ENCODE data around the gene CTXND1. TPM values are rescaled to one million over a fixed set of nuclear protein-coding genes. Genes with fewer than 3 reads are reported as not detected.

The CTXND1 gene
- total RNA-seq, 2 donors from 2014 or later: 0.05 TPM; not detected in 1

DNA sequence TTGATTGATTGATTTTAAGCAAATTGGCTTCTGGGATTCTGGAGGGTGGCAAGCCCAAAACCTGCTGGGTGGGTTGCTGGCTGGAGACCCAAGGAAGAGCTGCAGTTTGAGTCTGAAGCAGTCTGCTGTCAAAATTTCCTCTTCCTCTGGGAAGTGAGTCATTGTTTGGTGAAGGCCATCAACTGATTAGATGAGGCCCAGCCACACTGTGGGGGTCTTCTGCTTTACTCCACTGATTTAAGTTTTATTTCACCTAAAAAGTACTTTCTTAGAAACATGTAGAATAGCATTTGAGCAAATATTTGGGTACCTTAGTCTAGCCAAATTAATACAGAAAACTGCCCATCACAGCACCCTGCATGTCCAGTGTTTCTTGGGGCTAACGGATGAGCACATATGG, 65.4 kb downstream of the CTXND1 start:
- DNase-seq (ENCODE audit: low spot score): no peak
- intact Hi-C loops (cut with DNase I): no loop called here

DNA sequence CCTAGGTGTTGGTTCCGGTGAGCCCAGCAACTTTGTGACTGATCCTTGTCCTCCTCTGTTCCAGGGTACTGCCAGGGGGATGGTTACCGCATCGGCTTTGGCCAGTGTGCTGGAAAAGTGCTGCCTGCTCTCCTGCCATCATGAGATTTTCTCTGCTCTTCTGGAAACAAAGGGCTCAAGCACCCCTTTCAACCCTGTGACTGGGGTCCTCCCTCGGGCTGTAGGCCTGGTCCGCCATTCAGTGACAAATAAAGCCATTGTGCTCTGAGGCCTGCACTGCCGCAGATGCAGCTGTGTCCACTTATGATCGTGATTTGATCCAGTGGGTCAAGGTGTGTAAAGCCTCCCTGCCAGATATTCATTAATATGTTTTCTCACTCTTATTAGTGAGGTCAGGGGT, 65.9 kb downstream of the CTXND1 start:
- no peak for DNase-seq (ENCODE audit: low spot score)
- intact Hi-C loops (cut with DNase I): no loop called here

DNA sequence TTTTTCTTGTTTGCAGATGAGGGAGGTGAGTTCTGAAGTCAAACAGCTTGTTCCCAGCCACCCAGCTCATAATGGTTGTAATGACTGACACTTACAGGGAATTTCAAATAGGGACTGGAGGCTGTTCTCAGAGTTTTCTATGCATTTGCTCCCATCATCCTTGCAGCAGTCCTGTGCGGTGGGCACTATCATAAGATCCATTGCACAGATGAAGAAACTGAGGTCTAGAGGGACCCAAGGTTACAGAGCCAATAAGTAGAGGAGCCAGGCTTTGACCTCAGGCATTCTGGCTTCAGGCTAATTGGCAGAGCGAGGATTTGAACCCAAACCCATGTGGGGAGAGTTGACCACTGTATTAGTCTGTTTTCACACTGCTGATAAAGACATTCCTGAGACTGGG, 66.9 kb downstream of the CTXND1 start:
- intact Hi-C loops (cut with DNase I): no loop called here

DNA sequence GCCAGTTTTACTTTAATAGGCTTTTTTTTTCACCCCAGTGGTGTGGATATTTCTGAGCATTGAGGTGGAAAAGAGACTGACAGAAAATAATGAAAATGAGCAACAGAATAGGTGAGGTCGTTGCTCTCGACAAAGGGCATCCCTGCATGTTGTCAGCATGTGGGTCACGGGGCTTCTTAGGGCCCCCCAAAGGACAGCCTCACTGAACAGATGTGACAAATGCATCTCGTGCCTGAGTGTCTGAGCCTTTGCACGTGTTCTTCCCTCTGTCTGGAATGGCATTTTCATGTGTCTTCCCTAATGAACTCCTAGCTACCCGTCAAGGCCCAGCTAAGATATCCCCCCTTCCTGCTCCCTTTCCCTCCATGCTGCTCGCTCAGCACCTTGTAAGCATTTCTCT, 67.5 kb downstream of the CTXND1 start:
- DNase-seq (ENCODE audit: low spot score): peak; percentile 12
- intact Hi-C loops (cut with DNase I): no loop called here

More for the DNA sequence above, 66.9 kb downstream of the CTXND1 start:
- peak; percentile 2 for DNase-seq (ENCODE audit: low spot score)

DNA sequence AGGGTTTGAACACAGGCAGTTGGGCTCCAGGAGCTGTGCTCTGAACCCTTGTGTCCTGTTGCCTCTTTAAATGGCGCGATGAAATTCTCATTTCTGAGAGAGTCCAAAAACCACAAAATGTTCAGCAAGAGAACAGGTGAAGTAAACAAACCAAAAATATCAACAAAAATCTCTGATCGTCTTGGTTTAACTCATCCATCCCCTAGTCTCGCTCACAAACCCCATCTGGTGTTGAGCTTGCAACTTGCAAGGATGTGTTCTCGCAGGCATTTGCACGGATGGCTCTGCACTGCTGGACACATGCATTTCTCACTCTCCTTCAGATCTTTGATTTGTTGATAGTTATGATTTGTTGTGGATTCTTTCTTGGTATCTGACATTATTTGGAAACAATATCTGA, 68.1 kb downstream of the CTXND1 start:
- DNase-seq (ENCODE audit: low spot score): peak; percentile 9
- intact Hi-C loops (cut with DNase I): no loop called here

DNA sequence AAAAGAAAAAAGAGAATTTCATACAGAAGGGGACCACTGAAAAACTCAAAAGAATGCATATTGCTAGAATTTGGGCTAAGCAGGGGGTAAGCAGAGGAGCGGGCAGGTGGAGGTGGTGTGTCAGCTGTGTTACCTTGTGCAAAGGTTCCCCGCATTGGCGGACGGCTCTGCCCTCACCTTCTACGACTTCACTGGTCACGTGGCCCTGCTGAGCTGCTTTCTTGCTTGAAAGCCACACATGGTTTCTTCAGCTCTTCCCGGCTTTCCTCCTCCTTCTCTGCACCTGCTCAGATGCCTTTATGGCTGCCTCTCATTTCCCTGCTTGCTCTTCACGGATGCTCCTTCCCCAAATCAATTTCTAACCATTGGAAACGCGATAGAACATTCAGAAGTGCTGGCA, 68.7 kb downstream of the CTXND1 start:
- no peak for DNase-seq (ENCODE audit: low spot score)
- intact Hi-C loops (cut with DNase I): no loop called here

DNA sequence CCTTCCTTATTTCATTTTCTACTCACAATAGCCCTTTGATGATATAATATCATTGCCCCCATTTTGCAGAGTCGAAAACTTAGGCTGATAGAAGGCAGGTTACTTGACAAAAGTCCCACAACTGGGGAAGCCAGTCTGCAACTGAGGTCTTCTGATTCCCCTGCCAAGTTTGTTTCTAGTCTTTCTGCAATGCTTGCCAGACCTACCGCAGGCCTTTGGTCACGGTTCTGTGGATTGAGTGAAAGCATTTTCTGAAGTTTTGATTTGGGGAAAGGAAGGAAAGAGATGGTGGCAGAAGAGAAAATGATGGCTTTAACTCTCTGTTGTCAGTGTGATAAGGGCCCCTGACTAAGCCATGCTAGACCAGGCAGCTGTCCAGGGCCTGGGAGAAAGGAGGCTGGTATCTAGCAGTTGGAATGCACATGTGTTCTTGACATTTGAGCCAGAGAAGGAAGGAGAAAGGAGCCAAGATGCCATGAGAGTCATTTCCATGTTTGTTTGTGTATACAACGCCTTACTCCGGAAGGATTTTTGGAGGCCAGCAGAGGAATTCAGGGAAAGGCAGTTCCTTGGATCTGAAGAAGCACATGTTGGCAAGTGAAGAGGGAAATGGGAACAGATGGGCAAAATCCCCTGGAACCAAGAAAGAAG, 69.3 kb downstream of the CTXND1 start:
- DNase-seq (ENCODE audit: low spot score): peak; percentile 30
- intact Hi-C loops (cut with DNase I): no loop called here

DNA sequence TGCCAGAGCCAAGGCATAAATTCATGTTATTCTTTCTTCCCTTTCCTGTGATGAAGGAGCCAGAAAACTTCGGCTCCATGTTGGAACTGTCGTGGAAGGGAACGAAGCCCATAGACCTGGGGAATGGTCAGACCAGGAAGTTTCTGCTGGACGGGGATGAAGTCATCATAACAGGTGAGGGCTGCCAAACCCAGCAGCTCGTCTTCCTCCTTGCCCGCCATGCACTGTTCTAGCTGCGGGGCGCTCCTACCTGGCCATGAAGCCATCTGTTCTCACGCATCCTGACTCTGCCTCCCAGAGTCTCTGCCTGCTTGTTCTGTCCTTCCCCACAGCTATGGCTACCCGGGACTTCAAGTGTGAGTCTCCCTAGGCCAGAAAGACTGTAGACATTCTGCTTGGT, 71.0 kb downstream of the CTXND1 start:
- DNase-seq (ENCODE audit: low spot score): peak; percentile 38
- intact Hi-C loops (cut with DNase I): no loop called here

DNA sequence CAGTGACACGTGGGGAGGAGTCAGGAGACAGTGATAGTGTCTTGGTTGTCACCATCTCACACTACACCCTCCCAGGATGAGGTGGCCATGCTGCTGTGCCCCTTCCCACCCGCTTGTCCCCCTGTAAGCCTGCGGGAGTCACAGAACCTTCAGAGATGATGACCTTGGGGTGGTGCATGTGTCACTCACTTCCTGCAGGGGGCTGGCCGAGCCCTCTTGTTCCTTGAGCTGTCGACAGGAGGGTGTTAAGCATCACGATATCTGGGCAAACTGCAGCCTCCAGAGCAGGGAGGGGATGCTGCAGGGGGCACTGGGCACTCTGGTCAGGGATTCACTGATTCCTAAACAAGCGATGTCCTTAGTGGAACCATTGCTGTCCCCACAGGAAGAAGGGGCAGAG, 71.5 kb downstream of the CTXND1 start:
- intact Hi-C loops (cut with DNase I): no loop called here
- peak; percentile 67 for DNase-seq (ENCODE audit: low spot score)

DNA sequence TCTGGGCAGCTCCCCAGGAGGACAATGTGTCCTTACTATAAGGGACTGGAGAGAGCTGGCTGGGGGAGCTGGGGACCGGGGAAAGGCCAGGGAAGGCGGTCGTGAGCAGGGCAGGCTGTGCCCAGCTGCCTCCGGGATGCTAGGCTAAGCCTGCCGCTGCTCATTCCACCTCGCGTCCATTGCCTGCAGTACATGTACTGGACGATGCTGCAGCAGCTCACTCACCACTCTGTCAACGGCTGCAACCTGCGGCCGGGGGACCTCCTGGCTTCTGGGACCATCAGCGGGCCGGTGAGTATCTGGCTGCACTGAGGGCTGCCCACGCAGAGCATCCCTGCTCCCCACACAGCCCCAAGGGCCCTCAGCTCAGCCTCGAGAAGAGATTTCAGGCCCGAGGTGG, 72.1 kb downstream of the CTXND1 start:
- peak; percentile 61 for DNase-seq (ENCODE audit: low spot score)
- intact Hi-C loops (cut with DNase I): no loop called here

DNA sequence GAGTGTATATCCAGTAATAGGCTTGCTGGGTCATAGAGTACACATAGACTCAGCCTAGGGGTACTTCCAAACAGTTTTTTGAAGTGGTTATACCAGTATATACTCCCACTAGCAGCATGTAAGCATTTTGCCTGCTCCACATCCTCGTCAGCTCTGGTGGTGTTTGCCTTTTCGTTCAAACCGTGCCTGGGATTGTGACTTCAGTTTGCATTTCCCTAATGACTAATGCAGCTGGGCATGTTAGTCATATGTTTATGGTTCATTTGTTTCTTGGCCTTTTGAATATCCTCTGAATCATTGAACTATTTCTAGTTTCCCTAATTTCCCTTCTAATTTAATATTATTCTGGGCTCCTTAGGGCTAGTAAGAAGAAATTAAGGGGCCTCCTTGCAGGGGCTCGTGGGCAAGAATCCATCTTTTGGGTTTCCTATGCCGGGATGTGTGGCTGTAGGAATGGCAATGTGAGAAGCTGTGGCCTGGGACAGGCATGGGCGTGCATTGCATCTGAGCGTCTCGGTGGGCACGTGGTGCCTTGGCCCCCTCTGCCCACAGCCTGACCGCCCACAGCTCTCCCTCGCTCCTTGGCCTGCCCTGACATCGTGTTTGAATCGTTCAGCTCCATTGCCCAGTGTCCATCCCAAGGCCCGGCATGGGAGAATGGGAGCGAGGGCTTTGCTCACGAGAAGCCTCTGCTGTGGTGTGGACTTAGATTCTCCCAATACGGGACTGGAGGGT, 72.8 kb downstream of the CTXND1 start:
- DNase-seq (ENCODE audit: low spot score): peak; percentile 55
- intact Hi-C loops (cut with DNase I): no loop called here

DNA sequence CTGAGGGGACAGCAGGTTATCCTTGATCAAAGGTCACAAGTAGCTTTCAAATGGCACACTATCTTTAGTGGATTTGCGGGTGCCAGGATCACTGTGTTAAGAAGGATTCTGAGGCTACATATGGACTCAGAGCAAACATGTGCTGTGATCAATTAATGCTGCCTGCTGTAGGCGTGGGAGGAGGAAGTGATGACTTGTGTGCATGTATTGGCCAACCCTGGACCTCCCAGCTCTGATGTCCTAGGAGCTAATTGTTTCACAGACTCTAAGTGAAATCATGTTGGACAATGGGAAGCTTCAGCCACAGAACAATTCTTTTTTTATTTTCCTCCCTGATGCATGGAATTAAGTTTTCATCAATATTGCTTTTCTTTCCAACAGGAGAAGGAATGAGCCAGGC, 74.9 kb downstream of the CTXND1 start:
- intact Hi-C loops (cut with DNase I): no loop called here

DNA sequence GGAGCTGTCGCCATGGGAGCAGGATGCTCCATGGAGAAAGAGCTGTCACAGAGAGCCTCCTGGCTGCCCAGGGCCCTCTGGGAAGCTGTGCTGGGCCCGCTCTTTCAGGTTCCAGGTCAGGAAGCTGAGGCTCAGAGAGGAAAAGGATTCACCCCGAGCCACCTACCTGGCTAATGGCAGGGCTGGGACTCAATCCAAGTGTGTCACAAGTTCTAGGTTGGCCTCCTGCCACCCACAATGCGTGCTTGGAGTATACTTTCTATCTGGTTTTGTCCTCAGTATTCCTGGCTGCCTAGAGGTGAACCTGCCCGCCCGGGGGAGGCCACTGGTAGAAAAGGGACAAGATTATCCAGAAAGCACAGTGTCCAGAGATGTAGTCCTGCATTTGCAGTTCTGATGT, 75.6 kb downstream of the CTXND1 start:
- peak; percentile 44 for DNase-seq (ENCODE audit: low spot score)
- intact Hi-C loops (cut with DNase I): no loop called here

More for the DNA sequence above, 74.9 kb downstream of the CTXND1 start:
- DNase-seq (ENCODE audit: low spot score): peak; percentile 6

DNA sequence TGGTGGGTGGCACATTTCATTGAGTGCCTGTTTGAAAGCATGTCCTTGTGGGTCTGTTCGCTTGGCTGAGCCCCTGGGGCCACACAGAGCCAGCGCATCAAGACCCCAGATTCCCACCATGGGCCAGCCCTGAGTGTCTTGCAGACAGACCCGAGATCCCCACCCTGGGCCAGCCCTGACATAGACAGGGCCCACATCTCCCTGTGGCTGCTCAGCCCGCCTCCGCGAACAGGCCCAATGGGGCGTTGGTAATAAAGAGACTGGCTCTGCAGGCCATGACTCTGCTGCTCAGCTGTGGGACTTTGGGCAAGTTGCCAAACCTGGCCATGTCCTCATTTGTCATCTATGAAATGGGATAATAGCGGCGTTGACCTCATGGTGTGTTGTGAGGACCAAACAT, 76.6 kb downstream of the CTXND1 start:
- intact Hi-C loops (cut with DNase I): no loop called here
- DNase-seq (ENCODE audit: low spot score): peak; percentile 66

DNA sequence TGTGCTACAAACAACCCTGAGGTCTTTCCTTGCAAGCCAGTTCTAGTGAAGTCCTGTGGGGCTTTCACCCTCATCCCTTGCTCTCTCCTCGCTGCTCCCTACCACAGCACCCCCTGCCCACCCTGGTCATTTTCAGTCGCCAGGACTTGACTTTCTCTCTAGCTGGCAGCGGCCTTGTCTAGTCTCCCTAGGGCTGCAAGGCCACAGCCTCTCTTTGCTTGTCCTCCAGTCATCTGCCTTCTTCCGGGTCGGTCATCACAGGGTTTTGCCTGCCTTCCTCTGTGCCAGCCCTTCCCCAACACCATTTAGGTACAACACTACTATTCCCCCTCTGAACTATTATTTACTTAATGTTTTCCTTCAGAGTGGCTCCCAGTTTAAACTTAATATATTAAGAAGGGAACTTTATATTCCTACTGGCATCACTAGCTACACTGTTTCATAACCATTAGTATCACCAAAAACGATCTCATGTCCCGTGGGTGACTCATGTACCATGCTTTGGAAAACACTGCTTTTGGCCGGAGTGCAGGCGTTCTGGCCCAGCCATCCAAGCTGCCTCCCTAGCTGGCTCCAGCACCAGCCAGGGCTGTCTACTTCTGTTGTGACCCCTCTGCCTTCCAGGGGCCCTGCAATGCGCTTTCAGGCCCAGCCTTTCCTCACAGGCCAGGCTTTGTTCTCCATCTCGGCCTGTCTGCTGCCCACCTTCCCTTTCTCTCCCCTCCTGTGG, 77.8 kb downstream of the CTXND1 start:
- intact Hi-C loops (cut with DNase I): no loop called here
- peak; percentile 85 for DNase-seq (ENCODE audit: low spot score)

DNA sequence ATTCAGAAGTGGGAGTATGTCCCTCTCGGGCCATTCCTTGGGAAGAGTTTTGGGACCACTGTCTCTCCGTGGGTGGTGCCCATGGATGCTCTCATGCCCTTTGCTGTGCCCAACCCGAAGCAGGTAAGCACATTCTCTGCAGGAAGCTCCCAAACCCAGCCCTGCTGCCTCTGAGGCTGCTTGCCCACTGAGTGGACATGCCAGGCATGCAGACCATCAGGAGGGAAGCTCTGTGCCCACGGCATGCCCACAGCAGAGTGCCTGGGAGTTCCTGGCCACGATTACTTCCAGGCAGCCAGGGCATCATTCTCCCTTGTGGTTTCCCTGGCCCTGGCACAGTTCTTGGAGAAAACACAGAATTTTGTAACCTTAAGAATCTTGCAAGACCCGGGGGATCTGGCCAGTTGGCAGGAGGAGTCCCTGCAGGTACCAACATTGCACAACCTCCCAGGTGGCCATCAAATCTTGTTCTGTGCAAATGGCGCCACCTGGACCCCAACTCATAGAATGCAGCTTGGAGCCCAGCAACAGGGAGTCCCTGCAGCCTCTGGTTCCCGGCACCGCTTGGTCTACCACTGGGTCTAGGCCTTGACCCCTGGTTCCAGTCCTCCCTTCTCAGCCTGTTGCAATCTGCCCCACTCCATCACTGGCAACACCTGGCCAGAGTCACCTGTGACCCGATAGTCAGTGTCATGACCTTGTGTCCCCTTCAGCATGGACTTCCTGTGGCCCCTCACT, 78.8 kb downstream of the CTXND1 start:
- intact Hi-C loops (cut with DNase I): no loop called here

DNA sequence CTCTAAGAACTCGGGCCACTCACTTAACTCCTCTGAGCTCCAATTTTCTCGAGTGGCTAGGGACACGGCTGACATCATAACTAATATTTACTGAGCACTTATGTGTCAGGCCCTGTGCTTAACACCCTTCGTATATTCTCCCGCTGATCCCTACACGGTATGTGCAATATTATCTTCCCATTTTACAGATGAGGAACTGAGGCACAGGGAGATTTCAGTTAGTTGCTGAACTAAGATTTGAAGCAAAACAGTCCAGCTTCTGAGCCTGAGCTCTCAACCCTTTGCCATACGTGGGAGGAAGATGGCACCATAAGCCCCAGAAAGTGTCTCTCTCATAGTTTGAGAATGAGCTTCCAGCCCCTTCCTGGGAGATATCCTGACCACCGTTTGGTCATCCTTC, 79.6 kb downstream of the CTXND1 start:
- no peak for DNase-seq (ENCODE audit: low spot score)
- intact Hi-C loops (cut with DNase I): no loop called here

More for the DNA sequence above, 78.8 kb downstream of the CTXND1 start:
- DNase-seq (ENCODE audit: low spot score): peak; percentile 83

DNA sequence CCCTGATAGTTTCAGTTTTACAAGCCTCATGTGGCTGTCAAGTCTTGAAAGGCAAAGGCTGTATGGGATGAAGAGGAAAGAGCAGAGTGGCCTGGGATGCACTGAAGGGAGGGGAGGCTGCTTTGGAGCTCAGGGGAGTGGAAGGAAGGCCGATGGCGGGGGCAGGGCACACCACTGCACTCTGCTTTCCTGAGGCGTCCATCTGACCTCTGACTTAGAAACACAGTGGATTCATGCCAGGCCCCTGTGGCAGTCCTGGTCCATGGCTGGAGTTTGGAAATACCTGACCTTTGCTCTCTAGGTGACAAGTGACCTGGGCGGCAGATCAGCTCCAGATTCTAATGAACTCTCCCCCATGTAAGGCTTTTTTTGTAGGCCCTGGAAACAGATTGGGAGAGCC, 80.2 kb downstream of the CTXND1 start:
- intact Hi-C loops (cut with DNase I): no loop called here

DNA sequence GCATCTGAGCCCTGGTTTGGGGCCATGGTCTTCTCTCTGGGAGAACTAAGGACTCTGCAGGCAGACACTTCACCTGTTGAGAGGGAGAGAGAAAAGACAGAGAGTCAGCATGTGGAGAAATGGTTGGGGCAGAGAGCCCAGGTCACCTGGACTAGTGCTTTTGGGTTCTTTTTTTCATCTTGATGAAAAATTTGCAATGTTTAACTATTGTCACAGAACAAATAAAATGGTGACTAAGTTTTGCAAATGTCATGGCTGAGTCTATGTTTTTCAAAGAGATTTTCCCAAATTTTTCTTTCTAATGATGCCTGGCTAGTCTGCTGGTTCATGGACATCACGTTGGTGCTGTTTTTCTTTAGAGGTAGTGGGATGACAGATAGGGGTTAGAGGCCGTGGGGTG, 81.4 kb downstream of the CTXND1 start:
- no peak for DNase-seq (ENCODE audit: low spot score)
- intact Hi-C loops (cut with DNase I): no loop called here

More for the DNA sequence above, 80.2 kb downstream of the CTXND1 start:
- peak; percentile 38 for DNase-seq (ENCODE audit: low spot score)

Data from posterior vena cava (tissue), 2 donors.